OCI-LY1 (cell line): ENCODE results near the gene FARS2.

ENCODE experiments used
- EZH2 ChIP-seq: fragments of 200-600 bp; sonication (generic), shearing (Covaris generic); IDR thresholded peaks from 2 replicates; pipeline ENCODE4 v1.8.0; 2017; ENCODE audit warnings: borderline replicate concordance, mixed run types, mild to moderate bottlenecking, antibody characterized with exemption, low read length, moderate library complexity, mixed read lengths
- TF ChIP-seq, protein P1 (sequence below): fragments of 200-600 bp; sonication (generic), shearing (Covaris generic); IDR thresholded peaks from 2 replicates; pipeline ENCODE4 v1.5.1; 2017; ENCODE audit warnings: mild to moderate bottlenecking, antibody characterized with exemption, low read length, moderate library complexity, mixed read lengths

DNA sequence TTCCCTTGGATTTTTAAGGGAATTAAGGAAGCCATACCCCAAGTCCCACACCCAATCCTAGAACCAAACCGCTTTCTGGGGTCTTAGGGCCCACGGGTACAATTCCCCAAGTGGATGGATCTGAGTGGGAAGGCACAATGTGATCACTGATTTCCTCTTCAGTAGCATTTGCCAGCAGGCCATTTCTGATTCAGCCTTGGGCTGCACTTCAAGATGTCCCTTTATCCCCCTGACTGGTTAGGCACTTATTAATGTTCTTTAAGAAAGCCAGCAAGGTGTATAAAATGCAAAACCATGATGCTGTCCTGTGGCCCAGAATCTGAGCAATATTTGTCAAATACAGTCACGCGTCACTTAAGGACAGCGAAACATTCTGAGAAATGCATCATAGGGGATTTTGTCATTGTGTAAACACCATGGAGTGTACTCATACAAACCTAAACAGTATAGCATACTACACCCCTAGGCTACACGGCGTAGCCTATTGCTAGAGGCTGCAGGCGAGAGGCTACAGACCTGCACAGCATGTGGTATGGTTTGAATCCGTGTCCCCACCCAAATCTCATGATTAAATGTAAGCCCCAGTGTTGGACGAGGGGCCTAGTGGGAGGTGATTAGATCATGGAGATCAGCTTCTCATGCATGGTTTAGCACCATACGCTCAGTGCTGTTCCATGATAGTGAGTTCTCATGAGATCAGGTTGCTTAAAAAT is 511.3 kb downstream of the FARS2 start:
- TF ChIP-seq, protein P1, sequence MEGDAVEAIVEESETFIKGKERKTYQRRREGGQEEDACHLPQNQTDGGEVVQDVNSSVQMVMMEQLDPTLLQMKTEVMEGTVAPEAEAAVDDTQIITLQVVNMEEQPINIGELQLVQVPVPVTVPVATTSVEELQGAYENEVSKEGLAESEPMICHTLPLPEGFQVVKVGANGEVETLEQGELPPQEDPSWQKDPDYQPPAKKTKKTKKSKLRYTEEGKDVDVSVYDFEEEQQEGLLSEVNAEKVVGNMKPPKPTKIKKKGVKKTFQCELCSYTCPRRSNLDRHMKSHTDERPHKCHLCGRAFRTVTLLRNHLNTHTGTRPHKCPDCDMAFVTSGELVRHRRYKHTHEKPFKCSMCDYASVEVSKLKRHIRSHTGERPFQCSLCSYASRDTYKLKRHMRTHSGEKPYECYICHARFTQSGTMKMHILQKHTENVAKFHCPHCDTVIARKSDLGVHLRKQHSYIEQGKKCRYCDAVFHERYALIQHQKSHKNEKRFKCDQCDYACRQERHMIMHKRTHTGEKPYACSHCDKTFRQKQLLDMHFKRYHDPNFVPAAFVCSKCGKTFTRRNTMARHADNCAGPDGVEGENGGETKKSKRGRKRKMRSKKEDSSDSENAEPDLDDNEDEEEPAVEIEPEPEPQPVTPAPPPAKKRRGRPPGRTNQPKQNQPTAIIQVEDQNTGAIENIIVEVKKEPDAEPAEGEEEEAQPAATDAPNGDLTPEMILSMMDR: no peak
- TF ChIP-seq EZH2: no peak
